DMS114 treated with DMSO at 0.1 percent for 48 hours (cell line): Measurements from ENCODE around the gene PNRC2.

Source experiments
- DNase-seq: peaks from one replicate; lab custom pipeline; 2025; ENCODE audit not compliant: unreplicated experiment; lab: John Stamatoyannopoulos, UW

The PNRC2 gene

DNA sequence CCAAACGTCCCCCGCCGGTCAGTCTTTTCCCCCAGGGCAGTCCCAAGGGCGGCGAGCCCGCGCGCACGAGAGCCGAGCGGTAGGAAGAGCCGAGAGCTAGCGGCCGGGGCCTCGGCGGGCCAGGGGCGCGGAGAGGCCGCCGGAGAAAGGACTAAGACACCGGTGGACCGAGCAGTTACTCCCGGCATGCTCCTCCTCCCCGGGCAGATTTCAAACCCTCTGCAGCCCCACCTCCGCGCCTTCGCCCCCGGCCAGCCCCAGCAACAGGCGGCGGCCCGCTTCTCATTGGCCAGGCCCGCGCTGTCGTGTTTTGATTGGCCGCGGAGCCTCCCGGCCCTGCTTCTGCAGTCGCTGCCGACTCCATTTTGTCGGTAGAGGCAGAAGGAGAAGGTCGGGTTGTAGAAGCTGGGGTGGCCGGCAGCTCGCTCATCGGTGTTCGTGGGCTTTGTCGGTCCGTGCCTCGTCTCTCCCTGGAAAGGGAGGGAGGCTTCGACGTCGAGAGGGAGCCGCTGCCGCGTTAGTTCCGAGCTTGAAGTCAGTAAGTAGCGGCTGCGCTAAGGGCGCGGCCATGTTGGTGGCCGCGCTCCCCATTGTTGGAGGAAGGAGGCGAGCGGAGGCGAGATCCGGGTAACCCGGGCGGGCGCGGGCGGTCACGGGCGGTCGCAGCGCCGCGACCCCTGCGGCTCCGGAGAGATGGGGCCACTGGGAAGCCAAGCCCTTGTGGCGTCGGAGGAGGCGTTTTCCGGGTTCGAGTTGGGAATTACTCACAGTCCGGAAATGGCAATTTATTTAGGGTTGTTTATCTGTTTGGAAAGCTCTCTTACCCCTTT lies at the start of gene PNRC2:
Gene PNRC2, plus strand, starts transcription at position 368 of the 830 bp plus-strand sequence. CDS start 1,630 bp downstream, outside the sequence.
- DNase-seq = peak; percentile 91

DNA sequence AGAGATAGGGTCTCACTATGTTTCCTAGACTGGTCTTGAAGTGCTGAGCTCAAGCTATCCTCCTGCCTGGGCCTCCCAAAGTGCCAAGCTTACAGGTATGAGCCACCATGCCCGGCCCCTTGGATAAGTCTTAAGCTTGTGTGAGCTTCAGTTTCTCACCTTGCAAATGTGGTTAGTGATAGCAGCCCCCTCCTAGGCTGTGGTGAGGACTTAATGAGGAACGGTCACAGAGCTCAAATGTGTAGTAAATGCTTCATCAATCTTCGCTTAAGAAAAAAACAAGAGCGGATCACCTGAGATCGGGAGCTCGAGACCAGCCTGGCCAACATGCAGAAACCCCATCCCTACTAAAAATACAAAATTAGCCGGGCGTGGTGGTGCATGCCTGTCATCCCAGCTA lies 49.5 kb upstream of the PNRC2 start:
- DNase-seq = no peak

GRCh38 chr1:23910553-23911246 lies 48.9 kb upstream of the PNRC2 start:
- DNase-seq = no peak

- no peak for DNase-seq
Observed at GRCh38 chr1:23911921-23912320, 47.7 kb upstream of the PNRC2 start.

GRCh38 chr1:23913212-23913880 lies 46.3 kb upstream of the PNRC2 start, which contains the start of gene CNR2:
TSS of gene CNR2 (minus strand) at chr1:23913362. CDS start at chr1:23875617, 37,745 bp downstream.
- no peak for DNase-seq

GRCh38 chr1:23914921-23915320 lies 44.7 kb upstream of the PNRC2 start:
- DNase-seq = no peak

- DNase-seq = no peak
Observed at GRCh38 chr1:23915466-23915865, 44.2 kb upstream of the PNRC2 start.

DNA sequence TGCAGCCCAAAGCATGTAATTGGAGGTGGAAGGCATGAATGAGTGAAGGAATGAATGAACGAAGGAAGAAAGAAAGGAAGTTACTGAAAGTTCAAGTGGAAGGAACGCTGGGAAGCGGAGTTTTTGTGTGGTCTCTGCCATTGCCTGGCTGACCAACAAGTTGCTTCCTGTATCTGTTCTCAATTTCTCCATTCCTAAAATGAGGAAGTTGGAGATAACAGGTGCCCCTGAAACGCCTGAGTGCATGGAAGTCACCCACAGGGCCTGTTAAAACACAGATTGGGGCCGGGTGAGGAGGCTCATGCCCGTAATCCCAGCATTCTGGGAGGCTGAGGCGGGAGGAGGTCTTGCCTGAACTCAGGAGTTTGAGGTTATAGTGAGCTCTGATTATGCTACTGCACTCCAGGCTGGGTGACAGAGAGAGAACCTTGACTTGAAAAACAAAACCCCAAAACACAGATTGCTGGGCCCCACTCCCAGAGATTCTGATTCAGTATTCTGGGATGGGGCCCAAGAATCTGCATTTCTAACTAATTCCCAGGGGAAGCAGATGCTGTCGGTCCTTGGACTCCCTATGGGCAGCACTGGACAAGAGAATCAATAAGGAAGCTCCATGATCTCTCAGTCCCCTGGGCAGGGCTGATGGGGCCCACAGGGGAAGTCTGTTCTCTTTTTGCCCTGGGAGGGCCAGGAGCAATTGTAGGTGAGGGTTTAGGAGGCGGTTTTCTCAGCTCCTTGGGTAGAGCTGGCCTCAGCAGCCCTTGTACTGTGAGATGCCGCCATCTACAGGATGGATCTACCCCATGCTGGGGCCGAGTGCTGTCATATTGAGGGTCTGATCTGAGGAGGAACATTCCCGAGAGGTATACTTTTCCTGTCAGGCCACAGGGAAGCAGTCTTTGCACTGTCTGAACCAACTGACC lies 43.2 kb upstream of the PNRC2 start:
- DNase-seq = peak; percentile 57

DNA sequence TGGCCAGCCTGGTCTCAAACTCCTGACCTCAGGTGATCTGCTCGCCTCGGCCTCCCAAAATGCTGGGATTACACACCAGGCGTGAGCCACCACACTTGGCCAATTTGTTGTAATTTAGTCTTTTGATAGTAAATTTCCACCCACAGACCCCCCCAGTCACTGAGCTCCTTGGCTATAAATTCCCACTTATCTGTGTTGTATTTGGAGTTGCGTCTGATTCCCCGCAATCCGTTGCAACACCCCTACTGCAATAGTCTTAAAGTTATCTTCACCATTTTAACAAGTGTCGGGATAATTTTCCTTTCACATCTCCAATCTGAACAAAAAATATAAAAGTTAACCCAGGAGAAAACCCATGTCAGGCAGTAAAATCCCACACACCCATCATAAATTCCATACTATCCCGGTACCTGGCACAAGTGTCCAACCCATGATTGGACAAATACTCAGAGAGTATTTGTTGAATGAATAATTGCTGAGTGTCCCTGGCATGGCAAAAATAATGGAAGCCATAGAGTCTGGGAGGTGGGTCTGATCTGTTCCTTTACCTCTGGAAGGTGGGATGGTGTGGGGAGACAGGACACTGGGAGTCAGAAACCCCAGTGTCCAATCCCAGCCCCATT lies 37.2 kb upstream of the PNRC2 start:
- DNase-seq = no peak

- no peak for DNase-seq
Observed at GRCh38 chr1:23923592-23924499, 35.8 kb upstream of the PNRC2 start.

DNA sequence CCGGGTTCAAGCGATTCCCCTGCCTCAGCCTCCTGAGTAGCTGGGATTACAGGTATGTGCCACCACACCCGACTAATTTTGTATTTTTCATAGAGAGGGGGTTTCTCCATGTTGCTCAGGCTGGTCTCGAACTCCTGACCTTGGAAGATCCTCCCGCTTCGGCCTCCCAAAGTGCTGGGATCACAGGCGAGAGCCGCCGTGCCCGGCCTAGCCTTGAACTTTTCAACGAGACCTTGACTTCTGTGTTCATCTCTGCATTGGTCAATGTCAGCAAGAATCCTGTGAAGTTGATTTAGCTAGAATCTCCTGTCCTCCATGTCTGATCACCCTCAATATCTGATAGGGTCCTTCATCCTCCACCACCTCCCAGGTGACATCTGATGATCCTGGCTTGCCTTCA lies 35.0 kb upstream of the PNRC2 start:
- DNase-seq = no peak

DNA sequence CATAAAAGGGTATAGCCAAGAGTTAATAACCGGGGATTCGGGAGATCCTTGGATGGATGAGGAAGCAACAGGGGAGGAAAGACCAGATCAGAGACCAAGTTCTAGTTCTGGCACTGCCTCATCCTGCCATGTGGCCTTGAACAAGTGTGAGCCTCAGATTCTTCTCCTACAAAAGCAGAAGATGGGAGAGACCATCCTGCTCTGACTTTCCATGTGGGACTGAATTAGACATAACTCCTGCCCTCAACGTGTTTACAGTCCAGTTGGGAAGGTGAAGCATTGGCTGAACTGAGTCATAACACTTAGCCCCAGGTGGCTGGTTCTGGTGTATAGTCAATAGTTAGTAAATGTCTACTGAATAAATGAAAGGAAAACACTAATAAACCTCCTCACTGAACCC lies 34.3 kb upstream of the PNRC2 start:
- DNase-seq = no peak

GRCh38 chr1:23927097-23927496 lies 32.5 kb upstream of the PNRC2 start:
- DNase-seq = no peak

- DNase-seq = no peak
Observed at GRCh38 chr1:23928789-23929188, 30.8 kb upstream of the PNRC2 start.

GRCh38 chr1:23930270-23930669 lies 29.4 kb upstream of the PNRC2 start:
- DNase-seq = no peak

- DNase-seq = no peak
Observed at GRCh38 chr1:23930861-23931490, 28.7 kb upstream of the PNRC2 start.

- no peak for DNase-seq
Observed at GRCh38 chr1:23931491-23931880, 28.1 kb upstream of the PNRC2 start.

GRCh38 chr1:23936481-23937176 lies 23.0 kb upstream of the PNRC2 start:
- no peak for DNase-seq
